ENCODE measurements around the gene PHLPP1.
A peak's percentile ranks its signal among the peaks of the same experiment; 100 is the strongest.

GRCh38 chr18:62877411-62878221, 162.3 kb downstream of the PHLPP1 start:
- peak; percentile 58 for TF ChIP-seq REST (IDR thresholded peaks at IDR 0.05; ENCODE audit: unreplicated experiment)
- TF ChIP-seq CTCF (conservative IDR thresholded peaks at IDR 0.05; ENCODE audit: low read depth in 2 of 2): peak in 1 of 2 experiments; percentile 40; a peak in 2 of 4 replicates
- TF ChIP-seq ETS1 (IDR thresholded peaks at IDR 0.05): no peak
- TF ChIP-seq EZH2 (IDR thresholded peaks at IDR 0.05; ENCODE audit: low read depth, unreplicated experiment): no peak
- peak; percentile 39; the same call in 1 of the 2 replicates for TF ChIP-seq POLR2AphosphoS5 (IDR thresholded peaks at IDR 0.05; ENCODE audit: low read depth)
- no peak for TF ChIP-seq EZH2phosphoT487 (IDR thresholded peaks at IDR 0.05; ENCODE audit: unreplicated experiment)
- TF ChIP-seq ZNF331 (CRISPR knock-in tag; IDR thresholded peaks at IDR 0.05; ENCODE audit: low read depth): no peak
- no peak for TF ChIP-seq JUNB (IDR thresholded peaks at IDR 0.05; ENCODE audit: unreplicated experiment)
- no peak for TF ChIP-seq CREB1 (CRISPR knock-in tag; IDR thresholded peaks at IDR 0.05; ENCODE audit: low read depth)
- peak; percentile 63 for TF ChIP-seq NANOG (IDR thresholded peaks at IDR 0.05; ENCODE audit: borderline replicate concordance)
- no peak for TF ChIP-seq STAT1 (IDR thresholded peaks at IDR 0.05; ENCODE audit: unreplicated experiment)
